Cardiac septum (tissue), 1 donor: ENCODE results near the gene CHST7. TPM values are rescaled to one million over a fixed set of nuclear protein-coding genes. Genes with fewer than 3 reads are reported as not detected.

ENCODE experiments used
- DNase-seq: peaks from one replicate; pipeline ENCODE4 v3.0.0-alpha.2; 2020; ENCODE audit warnings: low spot score
- intact Hi-C: fragments of 100-400 bp; cut with DNase I; formaldehyde crosslinking; loops from one replicate; pipeline ENCODE4 v1.14.0; 2022
- total RNA-seq: library from RNA; stranded (reverse); fragmentation: NEBNext Ultra II Directional; extraction: Animal tissue kit (Norgen Biotek cat#: 25700); gene quantifications from one replicate; pipeline ENCODE4 v1.2.1, GENCODE V29; 2021
- donor health status: DM: no; HTN: no; CAD: no.

CHST7 gene
- total RNA-seq, 1 donor from 2014 or later = 3.5 TPM

DNA sequence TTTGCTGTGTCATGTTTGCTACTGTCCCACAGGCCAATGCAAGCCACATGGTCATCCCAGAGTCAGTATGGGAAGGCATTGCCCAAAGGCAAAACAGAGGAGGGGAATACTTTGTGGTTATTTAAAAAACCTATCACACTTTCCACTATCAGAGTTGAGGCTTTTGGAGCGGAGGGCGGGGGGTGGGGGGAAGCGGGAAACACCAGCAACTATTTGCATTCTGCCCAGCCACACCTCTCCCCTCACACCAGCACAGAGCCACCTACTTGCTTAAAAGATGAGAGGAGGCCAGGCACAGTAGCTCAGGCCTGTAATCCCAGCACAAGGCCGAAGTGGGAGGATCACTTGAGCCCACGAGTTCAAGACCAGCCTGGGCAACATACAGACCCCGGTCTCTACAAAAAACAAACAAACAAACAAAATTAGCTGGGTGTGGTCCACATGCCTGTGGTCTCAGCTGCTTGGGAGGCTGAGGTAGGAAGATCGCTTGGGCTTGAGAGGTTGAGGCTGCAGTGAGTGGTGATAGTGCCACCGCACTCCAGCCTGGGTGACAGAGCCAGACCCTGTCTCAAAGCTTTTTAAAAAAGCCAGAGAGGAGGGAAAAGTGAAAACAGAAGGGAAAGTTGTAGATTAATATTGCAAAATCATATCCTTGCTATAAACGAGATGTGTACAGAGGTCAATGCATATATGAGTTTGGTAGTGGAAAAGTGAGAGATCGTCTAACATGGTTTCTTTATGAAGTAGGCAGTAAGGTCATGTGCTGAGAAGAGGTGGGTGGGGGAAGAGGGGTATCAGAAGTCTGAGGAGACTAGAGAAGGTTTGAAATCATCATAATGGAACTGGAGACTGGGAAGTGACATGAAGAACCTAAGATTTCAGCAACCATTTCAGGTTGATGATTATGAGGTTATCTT, 1.9 kb upstream of the CHST7 start:
- intact Hi-C loops = no loop called here
- DNase-seq = no peak

GRCh38 chrX:46572340-46572936, 1.1 kb upstream of the CHST7 start:
- intact Hi-C loops = no loop called here
- DNase-seq = no peak

DNA sequence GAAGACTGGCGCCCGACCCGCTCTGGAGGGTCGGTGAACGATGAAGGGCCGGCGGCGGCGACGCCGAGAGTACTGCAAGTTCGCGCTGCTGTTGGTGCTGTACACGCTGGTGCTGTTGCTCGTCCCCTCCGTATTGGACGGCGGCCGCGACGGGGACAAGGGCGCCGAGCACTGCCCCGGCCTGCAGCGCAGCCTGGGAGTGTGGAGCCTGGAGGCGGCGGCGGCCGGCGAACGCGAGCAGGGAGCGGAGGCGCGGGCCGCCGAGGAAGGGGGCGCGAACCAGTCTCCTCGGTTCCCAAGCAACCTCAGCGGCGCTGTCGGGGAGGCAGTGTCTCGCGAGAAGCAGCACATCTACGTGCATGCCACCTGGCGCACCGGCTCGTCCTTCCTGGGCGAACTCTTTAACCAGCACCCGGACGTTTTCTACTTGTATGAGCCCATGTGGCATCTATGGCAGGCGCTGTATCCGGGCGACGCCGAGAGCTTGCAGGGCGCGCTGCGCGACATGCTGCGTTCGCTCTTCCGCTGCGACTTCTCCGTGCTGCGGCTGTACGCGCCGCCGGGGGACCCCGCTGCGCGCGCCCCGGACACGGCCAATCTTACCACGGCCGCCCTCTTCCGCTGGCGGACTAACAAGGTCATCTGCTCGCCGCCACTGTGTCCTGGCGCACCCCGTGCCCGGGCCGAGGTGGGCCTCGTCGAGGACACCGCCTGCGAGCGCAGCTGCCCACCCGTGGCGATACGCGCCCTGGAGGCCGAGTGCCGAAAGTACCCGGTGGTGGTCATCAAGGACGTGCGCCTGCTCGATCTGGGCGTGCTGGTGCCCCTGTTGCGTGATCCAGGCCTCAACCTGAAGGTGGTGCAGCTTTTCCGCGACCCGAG, 568 bp downstream of the CHST7 start:
- intact Hi-C loops = loop anchor here (2.0 kb wide), 1 partner anchor 69 kb away; no protein-coding TSS in a partner anchor
- no peak for DNase-seq

GRCh38 chrX:46574774-46575381, 1.3 kb downstream of the CHST7 start:
- no peak for DNase-seq
- intact Hi-C loops = loop anchor here (2.0 kb wide), 1 partner anchor 68 kb away; no protein-coding TSS in a partner anchor

DNA sequence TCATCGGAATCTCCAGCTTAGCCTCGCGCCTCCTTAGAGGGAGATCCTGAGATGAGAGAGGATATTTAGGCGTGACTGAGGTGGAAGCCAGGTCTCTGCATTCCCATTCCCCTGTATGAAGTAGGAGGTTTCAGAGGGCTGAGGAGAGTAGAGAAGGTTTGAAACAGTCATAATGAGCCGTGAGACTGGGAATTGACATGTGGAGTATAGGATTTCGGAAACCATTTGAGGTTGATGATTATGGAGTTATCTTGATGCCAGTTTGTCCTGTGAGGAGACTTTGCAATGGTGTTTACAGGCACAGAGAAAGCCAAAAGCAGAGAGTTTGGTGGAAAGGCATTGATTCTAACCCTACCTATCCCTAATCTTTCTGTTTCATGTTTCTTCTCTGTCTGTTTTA, 2.0 kb downstream of the CHST7 start:
- DNase-seq = no peak
- intact Hi-C loops = loop anchor here (2.0 kb wide), 1 partner anchor 67 kb away; no protein-coding TSS in a partner anchor

- intact Hi-C loops = loop anchor here (2.0 kb wide), 1 partner anchor 67 kb away; no protein-coding TSS in a partner anchor
- DNase-seq = no peak
These were observed 2.4 kb downstream of the CHST7 start for GRCh38 chrX:46575991-46576392.

DNA sequence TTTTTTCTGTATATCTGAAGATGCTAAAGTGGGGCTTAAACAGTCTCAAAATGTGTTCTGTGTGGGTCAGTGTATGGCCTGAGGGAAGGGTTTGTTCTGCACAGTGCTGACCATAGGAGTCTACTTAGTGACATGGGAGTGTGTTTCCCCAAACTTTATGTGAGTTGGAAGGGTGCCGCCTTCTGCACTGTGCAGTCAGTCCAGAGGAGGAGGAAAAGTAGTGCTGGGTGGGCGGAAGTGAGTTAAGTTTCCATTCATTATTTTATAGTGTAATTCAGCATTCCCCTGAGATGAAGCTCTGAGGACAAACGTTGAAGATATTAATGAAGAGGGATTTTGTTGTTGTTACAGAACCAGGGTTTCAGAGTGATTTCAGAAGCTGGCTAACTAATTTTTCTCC, 2.9 kb downstream of the CHST7 start:
- intact Hi-C loops = no loop called here
- DNase-seq = no peak

GRCh38 chrX:46577221-46578005, 3.8 kb downstream of the CHST7 start:
- no peak for DNase-seq
- intact Hi-C loops = no loop called here

GRCh38 chrX:46579250-46579649, 5.7 kb downstream of the CHST7 start:
- no peak for DNase-seq
- intact Hi-C loops = no loop called here

DNA sequence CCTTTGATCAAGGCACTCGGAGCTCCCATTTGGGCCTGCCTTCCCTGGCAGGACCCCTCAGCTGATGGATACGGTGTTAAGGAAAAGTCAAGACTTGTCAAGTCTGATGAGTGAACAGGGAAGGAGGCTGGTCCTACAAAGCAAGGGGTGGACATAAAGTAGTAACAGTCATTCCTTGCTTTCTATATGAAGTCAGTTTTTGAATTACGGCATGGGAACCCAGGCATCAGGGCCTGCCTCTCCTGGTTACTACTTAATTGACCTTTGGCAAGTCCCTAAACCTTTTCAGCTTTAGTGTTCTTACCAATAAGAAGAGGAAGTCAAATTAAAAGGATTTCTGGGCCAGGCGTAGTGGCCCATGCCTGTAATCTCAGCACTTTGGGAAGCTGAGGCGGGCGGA, 7.0 kb downstream of the CHST7 start:
- no peak for DNase-seq
- intact Hi-C loops = no loop called here

DNA sequence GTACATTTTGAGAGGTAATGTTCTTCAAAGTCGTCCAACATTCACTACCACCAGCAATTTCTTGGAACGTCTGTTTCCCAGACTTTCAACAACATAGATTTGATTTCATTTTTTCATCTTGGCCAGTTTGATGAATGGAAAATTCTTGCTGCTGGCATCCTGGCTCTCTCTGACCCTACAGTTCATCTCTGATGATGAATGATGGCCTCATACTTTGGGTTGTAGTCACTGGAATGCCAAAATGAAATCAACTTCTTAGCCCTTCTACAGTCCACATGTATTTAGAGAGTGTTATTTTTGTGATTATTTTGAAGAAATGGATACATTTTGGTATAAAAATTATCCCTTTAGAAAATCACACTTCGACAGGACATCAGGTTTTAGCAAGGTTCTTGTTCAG, 8.8 kb downstream of the CHST7 start:
- DNase-seq = no peak
- intact Hi-C loops = no loop called here

DNA sequence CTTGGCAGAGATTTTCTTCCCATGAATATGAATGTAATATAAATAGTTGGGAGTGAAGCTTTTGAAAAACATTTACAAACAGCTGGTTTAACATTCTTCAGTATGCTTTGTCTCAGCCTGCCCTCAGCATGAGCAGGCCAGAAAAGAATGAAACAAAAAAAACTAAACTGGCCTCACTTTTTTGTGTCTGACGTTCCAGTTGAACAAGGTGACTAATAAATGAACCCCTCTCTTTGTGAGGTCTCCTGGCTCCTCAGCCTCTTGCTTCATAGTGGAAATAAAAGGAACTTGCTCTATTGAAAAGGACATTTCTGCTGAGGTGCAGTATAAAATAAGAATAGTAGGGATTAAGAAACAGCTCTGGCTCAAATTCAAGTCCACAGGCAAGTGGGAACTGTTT, 9.4 kb downstream of the CHST7 start:
- DNase-seq = no peak
- intact Hi-C loops = no loop called here

GRCh38 chrX:46584736-46585135, 11.2 kb downstream of the CHST7 start:
- intact Hi-C loops = no loop called here
- DNase-seq = no peak

GRCh38 chrX:46587158-46587557, 13.6 kb downstream of the CHST7 start:
- intact Hi-C loops = no loop called here
- DNase-seq = no peak

GRCh38 chrX:46587753-46588171, 14.2 kb downstream of the CHST7 start:
- no peak for DNase-seq
- intact Hi-C loops = no loop called here

DNA sequence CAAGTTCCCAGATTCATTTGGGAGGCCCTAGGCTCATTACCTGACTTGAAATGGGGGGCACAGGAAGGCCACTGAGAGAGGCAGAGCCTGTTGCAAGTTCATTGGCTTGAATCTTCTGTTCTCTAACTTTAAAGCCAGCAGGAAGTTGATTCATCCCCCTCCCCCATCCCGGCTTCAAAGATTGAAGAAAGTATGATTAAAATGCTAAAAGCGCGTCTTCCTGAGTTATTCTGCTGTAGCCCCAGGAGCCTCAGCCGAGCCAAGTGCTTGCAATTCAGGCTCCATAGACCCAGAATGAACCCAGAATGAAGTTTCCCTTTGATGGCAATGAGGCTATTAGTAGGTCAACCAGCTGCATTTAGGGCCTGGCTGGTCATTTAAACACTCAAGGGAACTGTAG, 14.7 kb downstream of the CHST7 start:
- no peak for DNase-seq
- intact Hi-C loops = no loop called here

GRCh38 chrX:46589977-46590723, 16.6 kb downstream of the CHST7 start:
- intact Hi-C loops = no loop called here
- DNase-seq = no peak

DNA sequence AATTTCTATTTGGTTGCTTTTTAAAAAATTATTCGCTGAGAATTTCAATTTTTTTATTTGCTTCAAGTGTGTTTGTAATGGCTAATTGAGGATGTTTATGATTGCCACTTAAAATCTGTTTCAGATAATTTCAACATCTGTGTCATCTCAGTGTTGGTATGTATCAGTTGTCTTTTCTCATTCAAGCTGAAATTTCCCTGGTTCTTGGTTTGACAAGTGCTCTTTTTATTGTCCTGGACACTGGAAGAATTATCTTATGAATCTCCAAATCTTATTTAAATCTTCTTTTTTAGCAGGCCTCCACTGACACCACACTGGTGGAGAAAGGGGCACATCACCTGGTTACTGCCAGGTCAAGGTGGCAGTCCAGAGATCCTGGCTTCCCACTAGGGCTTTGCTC, 21.5 kb downstream of the CHST7 start:
- DNase-seq = no peak
- intact Hi-C loops = no loop called here
